GM18909 (cell line): Measurements from ENCODE around the gene SLC19A2.
"Not testable (repeated sequence)": the region's sequence is repeated elsewhere in the genome, so short reads cannot be mapped to it uniquely, and the experiment has no call there.

Experiments
- ATAC-seq: cut with Tn5 transposase; IDR thresholded peaks from one replicate; pipeline ENCODE4 v1.9.1; 2021; ENCODE audit warnings: mild to moderate bottlenecking; ENCODE audit not compliant: unreplicated experiment, poor library complexity

Gene SLC19A2

GRCh38 chr1:169510060-169510459, 24.3 kb upstream of the SLC19A2 start:
- no peak for ATAC-seq

GRCh38 chr1:169509354-169509753, 23.6 kb upstream of the SLC19A2 start:
- no peak for ATAC-seq

GRCh38 chr1:169508432-169509338, 22.9 kb upstream of the SLC19A2 start:
- ATAC-seq, result peak; percentile 41

GRCh38 chr1:169507413-169507812, 21.7 kb upstream of the SLC19A2 start:
- ATAC-seq, result no peak

GRCh38 chr1:169503601-169504000, 17.9 kb upstream of the SLC19A2 start:
- ATAC-seq, result not testable (repeated sequence)

GRCh38 chr1:169499807-169500206, 14.1 kb upstream of the SLC19A2 start:
- no peak for ATAC-seq

GRCh38 chr1:169497317-169497716, 11.6 kb upstream of the SLC19A2 start:
- no peak for ATAC-seq

- no peak for ATAC-seq
Measured at GRCh38 chr1:169495916-169496315, 10.2 kb upstream of the SLC19A2 start.

GRCh38 chr1:169495046-169495775, 9.5 kb upstream of the SLC19A2 start:
- ATAC-seq, result no peak

- no peak for ATAC-seq
Measured at GRCh38 chr1:169494343-169494742, 8.6 kb upstream of the SLC19A2 start.

GRCh38 chr1:169493251-169493650, 7.5 kb upstream of the SLC19A2 start:
- ATAC-seq, result no peak

- peak; percentile 56 for ATAC-seq
Measured at GRCh38 chr1:169491845-169492281, 6.1 kb upstream of the SLC19A2 start.

- no peak for ATAC-seq
Measured at GRCh38 chr1:169488157-169488556, 2.4 kb upstream of the SLC19A2 start.

- no peak for ATAC-seq
Measured at GRCh38 chr1:169487561-169487960, 1.8 kb upstream of the SLC19A2 start.

- no peak for ATAC-seq
Measured at GRCh38 chr1:169487133-169487532, 1.4 kb upstream of the SLC19A2 start.

GRCh38 chr1:169486281-169487051, 722 bp upstream of the SLC19A2 start:
- ATAC-seq, result no peak

- peak; percentile 25 for ATAC-seq
Measured at GRCh38 chr1:169484683-169485430, 887 bp downstream of the SLC19A2 start.

- ATAC-seq, result no peak
Measured at GRCh38 chr1:169484101-169484500, 1.6 kb downstream of the SLC19A2 start.

- no peak for ATAC-seq
Measured at GRCh38 chr1:169483500-169483966, 2.2 kb downstream of the SLC19A2 start.
